Astrocyte (in vitro differentiated cells and primary cell): Measurements from ENCODE around the gene AGRN.

Experiments used
- CTCF ChIP-seq: IDR thresholded peaks from 2 replicates; pipeline ENCODE4 v1.5.1; 2011; ENCODE audit warnings: low read depth, mild to moderate bottlenecking, inconsistent platforms, low read length, moderate library complexity; ENCODE audit not compliant: insufficient read depth
- EZH2 ChIP-seq: IDR thresholded peaks from 2 replicates; pipeline ENCODE4 v1.6.1; 2012; ENCODE audit warnings: mild to moderate bottlenecking, low read length, inconsistent platforms; ENCODE audit not compliant: insufficient read depth

GRCh38 chr1:1004420-1004779 lies 15.5 kb upstream of the AGRN start:
- TF ChIP-seq CTCF (no peak), EZH2 (no peak)
